GM23248 (cell line): ENCODE measurements around the gene DLG2. TPM values are rescaled to one million over a fixed set of nuclear protein-coding genes. Genes with fewer than 3 reads are reported as not detected.

Experiments used
- DNase-seq: peaks from one replicate; pipeline ENCODE4 v3.0.0-alpha.2; 2015
- H2AFZ ChIP-seq: fragments of 200-600 bp; sonication (generic); 2 replicates; pipeline ENCODE4 v1.6.1; 2016; ENCODE audit warnings: antibody characterized with exemption
- H3F3A ChIP-seq: fragments of 200-600 bp; sonication (generic); 2 replicates; pipeline ENCODE4 v1.6.1; 2016; ENCODE audit warnings: mild to moderate bottlenecking, antibody characterized with exemption, mixed run types; ENCODE audit not compliant: insufficient read depth
- H3K27ac ChIP-seq: fragments of 200-600 bp; sonication (generic); 2 replicates; pipeline ENCODE4 v1.5.1; 2016; ENCODE audit warnings: mild to moderate bottlenecking
- H3K27me3 ChIP-seq: fragments of 200-600 bp; sonication (generic); replicated peaks from 2 replicates; pipeline ENCODE4 v1.6.1; 2016; ENCODE audit warnings: mild to moderate bottlenecking; ENCODE audit not compliant: insufficient read depth
- H3K36me3 ChIP-seq: fragments of 200-600 bp; sonication (generic); 2 replicates; pipeline ENCODE4 v1.6.1; 2016; ENCODE audit warnings: low read depth, mild to moderate bottlenecking
- H3K4me1 ChIP-seq: fragments of 200-600 bp; sonication (generic); 2 replicates; pipeline ENCODE4 v1.6.1; 2016; ENCODE audit warnings: mild to moderate bottlenecking; ENCODE audit not compliant: insufficient read depth
- H3K4me2 ChIP-seq: fragments of 200-600 bp; sonication (generic); one replicate; pipeline ENCODE4 v1.6.1; 2016; ENCODE audit warnings: mild to moderate bottlenecking; ENCODE audit not compliant: unreplicated experiment
- H3K4me3 ChIP-seq: fragments of 200-600 bp; sonication (generic); 2 replicates; pipeline ENCODE4 v1.5.1; 2016; ENCODE audit warnings: mild to moderate bottlenecking
- H3K79me2 ChIP-seq: fragments of 200-600 bp; sonication (generic); 2 replicates; pipeline ENCODE4 v1.6.1; 2016; ENCODE audit warnings: mild to moderate bottlenecking; ENCODE audit not compliant: insufficient read depth
- H3K9ac ChIP-seq: fragments of 200-600 bp; sonication (generic); 2 replicates; pipeline ENCODE4 v1.6.1; 2016; ENCODE audit warnings: mild to moderate bottlenecking
- H3K9me2 ChIP-seq: fragments of 200-600 bp; sonication (generic); 2 replicates; pipeline ENCODE4 v1.6.1; 2016; ENCODE audit warnings: mixed run types, mild to moderate bottlenecking, moderate library complexity; ENCODE audit not compliant: insufficient read depth
- H3K9me3 ChIP-seq: fragments of 200-600 bp; sonication (generic); one replicate; pipeline ENCODE4 v1.6.1; 2017; ENCODE audit warnings: low read depth
- H4K20me1 ChIP-seq: fragments of 200-600 bp; sonication (generic); 2 replicates; pipeline ENCODE4 v1.6.0; 2016; ENCODE audit not compliant: insufficient read depth
- EZH2 ChIP-seq: fragments of 200-600 bp; sonication (generic); IDR thresholded peaks from 2 replicates; pipeline ENCODE4 v1.6.1; 2018; ENCODE audit warnings: antibody characterized with exemption, mild to moderate bottlenecking; ENCODE audit not compliant: insufficient read depth, poor library complexity, severe bottlenecking
- EZH2phosphoT487 ChIP-seq: fragments of 200-600 bp; sonication (generic); IDR thresholded peaks from 2 replicates; pipeline ENCODE4 v1.6.1; 2018; ENCODE audit warnings: antibody characterized with exemption, moderate library complexity, mild to moderate bottlenecking, low read depth; ENCODE audit not compliant: insufficient read depth
- WGBS, 2 experiments: methylation state at CpG; one replicate each; pipeline ENCODE4 v1.1.6; 2015 to 2017; ENCODE audit warnings: low lambda C conversion rate in 2 of 2, low coverage in 1 of 2; ENCODE audit errors: missing lambda C conversion rate in 2 of 2; 5-methylcytosine and 5-hydroxymethylcytosine counted together
- in situ Hi-C: fragments of 300-500 bp; cut with MboI; formaldehyde crosslinking; loops from 2 replicates; pipeline ENCODE4 v1.15.0; 2020
- polyA plus RNA-seq: library from polyadenylated mRNA; unstranded; fragments of >200 nt; fragmentation: Nextera tagmentation; extraction: Ambion mirVana; gene quantifications from 2 replicates; pipeline ENCODE4 v1.2.1, GENCODE V29; 2016
- total RNA-seq: library from RNA; depleted of rRNA; stranded (reverse); fragments of >200 nt; shearing (Covaris generic); gene quantifications from 2 replicates; pipeline ENCODE4 v1.2.3, GENCODE V29; 2014

The DLG2 gene
- total and polyA plus RNA-seq, 2 experiments from 2014 or later = 1.1 to 1.7 TPM

DNA sequence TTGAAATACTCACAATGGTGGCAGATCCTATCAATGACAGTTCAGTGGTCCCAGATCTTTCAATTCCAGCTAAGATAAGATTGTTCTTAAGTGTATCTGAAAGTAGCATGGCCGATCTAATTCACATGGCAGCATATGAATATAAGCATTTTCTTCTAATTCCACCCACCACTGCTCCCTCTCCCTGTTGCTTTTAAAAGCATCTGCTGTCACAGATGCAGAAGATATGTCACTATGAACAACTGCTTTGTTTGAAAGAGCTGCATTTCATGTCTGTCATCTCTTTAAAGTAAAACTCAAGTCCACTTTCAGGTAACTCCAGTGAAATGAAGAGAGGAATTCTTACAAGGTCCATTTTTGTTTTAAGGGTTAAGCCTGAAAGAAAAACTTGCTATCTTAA is 1044.0 kb downstream of the DLG2 start:
- 54 to 55% methylated on average over 1 of the region's 1 CpG for WGBS, 2 experiments
- no peak overlapping the region for H3K27ac ChIP-seq
- H3K4me3 ChIP-seq = no peak overlapping the region
- no peaks in the 10 kb centered on the region for H3F3A ChIP-seq
- no peaks in the 10 kb centered on the region for H3K36me3 ChIP-seq
- no peak for DNase-seq
- no peaks in the 10 kb centered on the region for H3K9me3 ChIP-seq
- H3K79me2 ChIP-seq = no peaks in the 10 kb centered on the region
- H4K20me1 ChIP-seq = no peaks in the 10 kb centered on the region
- in situ Hi-C loops = no loop called here
- no peaks in the 10 kb centered on the region; the same call in 1 of the 2 replicates for H3K27me3 ChIP-seq
- H3K4me1 ChIP-seq = no peaks in the 10 kb centered on the region
- TF ChIP-seq EZH2 = no peak
- TF ChIP-seq EZH2phosphoT487 = no peak
- H3K9me2 ChIP-seq = no peaks in the 10 kb centered on the region
- H3K9ac ChIP-seq = no peak overlapping the region
- no peak overlapping the region for H2AFZ ChIP-seq
- no peak overlapping the region for H3K4me2 ChIP-seq

- no peak overlapping the region for H3K9ac ChIP-seq
- H2AFZ ChIP-seq = no peak overlapping the region
- no peaks in the 10 kb centered on the region for H3K9me2 ChIP-seq
- in situ Hi-C loops = no loop called here
- H3K4me2 ChIP-seq = no peak overlapping the region
- H3K4me3 ChIP-seq = no peak overlapping the region
- no peak overlapping the region for H3K27ac ChIP-seq
- no peaks in the 10 kb centered on the region; the same call in 1 of the 2 replicates for H3K27me3 ChIP-seq
- TF ChIP-seq EZH2 = no peak
- no peak for TF ChIP-seq EZH2phosphoT487
- 13% methylated on average over 3 of the region's 3 CpGs for WGBS, 2 experiments
- H3K36me3 ChIP-seq = no peaks in the 10 kb centered on the region
- no peaks in the 10 kb centered on the region for H3F3A ChIP-seq
- no peaks in the 10 kb centered on the region for H4K20me1 ChIP-seq
- no peak for DNase-seq
- H3K9me3 ChIP-seq = no peaks in the 10 kb centered on the region
- no peaks in the 10 kb centered on the region for H3K79me2 ChIP-seq
- no peaks in the 10 kb centered on the region for H3K4me1 ChIP-seq
These were observed 1046.1 kb downstream of the DLG2 start for GRCh38 chr11:84581083-84581482.

DNA sequence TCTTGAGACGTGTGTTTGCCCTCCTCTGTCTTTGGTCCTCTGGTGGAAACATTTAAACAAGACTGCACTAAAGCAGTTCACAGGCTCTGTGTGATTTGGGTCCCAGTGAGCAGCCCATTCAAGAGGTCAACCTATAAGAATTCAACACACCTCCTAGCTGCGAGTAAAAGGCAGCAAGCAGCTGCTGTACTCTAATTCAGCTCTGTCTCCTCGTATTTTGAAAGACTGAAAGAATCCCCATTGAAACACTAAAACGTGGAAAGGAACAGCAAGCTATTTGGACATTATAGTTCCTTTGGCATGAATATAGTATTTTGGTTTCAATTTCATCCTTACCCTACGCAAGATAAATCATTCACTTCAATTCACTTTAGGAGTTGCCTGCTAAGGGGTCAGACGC is 1046.7 kb downstream of the DLG2 start:
- Histone ChIP-seq H3K4me3 (no peak overlapping the region), H3K79me2 (no peaks in the 10 kb centered on the region), H3K27ac (no peak overlapping the region), H3K36me3 (no peaks in the 10 kb centered on the region), H3K4me2 (no peak overlapping the region), H3K9ac (no peak overlapping the region), H2AFZ (no peak overlapping the region), H3K4me1 (no peaks in the 10 kb centered on the region), H3F3A (no peaks in the 10 kb centered on the region), H3K9me3 (no peaks in the 10 kb centered on the region), H3K9me2 (no peaks in the 10 kb centered on the region), H4K20me1 (no peaks in the 10 kb centered on the region), H3K27me3 (no peaks in the 10 kb centered on the region; the same call in 1 of the 2 replicates)
- in situ Hi-C loops = no loop called here
- no peak for DNase-seq
- WGBS, 2 experiments = 32 to 34% methylated on average over 6 of the region's 6 CpGs
- TF ChIP-seq EZH2phosphoT487 (no peak), EZH2 (no peak)

DNA sequence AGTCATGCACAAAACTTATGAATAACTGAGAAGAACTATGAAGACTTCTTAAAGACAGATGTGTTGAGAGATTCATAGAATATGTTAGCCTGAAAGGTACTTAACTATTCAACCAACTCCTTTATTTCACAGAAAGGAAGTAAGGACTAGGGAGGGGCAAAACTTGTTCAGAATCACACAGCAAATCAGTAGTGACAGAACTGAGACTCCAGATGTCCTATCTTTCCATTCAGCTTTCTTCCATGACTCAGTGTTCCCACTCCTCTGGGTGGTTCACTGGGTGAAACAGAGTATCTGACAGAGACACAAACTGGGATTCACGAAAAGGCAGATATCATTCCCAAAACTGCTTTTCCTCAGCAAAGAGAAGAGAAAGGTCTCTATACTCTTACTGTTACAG is 1053.3 kb downstream of the DLG2 start:
- Histone ChIP-seq H2AFZ (no peak overlapping the region), H3K27ac (no peak overlapping the region), H3K9me3 (no peaks in the 10 kb centered on the region), H3K4me1 (no peaks in the 10 kb centered on the region), H3K79me2 (no peaks in the 10 kb centered on the region), H3F3A (no peaks in the 10 kb centered on the region), H3K27me3 (0 out of 2 replicates have a peak, but pooled peaks cover 6% of the 10 kb centered on the region), H3K4me3 (no peak overlapping the region), H3K4me2 (no peak overlapping the region), H3K9ac (no peak overlapping the region), H3K36me3 (no peaks in the 10 kb centered on the region), H4K20me1 (no peaks in the 10 kb centered on the region), H3K9me2 (no peaks in the 10 kb centered on the region)
- no peak for DNase-seq
- 26 to 52% methylated on average over 1 of the region's 1 CpG for WGBS, 2 experiments
- in situ Hi-C loops = loop anchor here (25.0 kb wide), 1 partner anchor 737 kb away; no protein-coding TSS in a partner anchor
- TF ChIP-seq EZH2 = no peak
- TF ChIP-seq EZH2phosphoT487 = no peak

- Histone ChIP-seq H3K9ac (no peak overlapping the region), H3K4me1 (no peaks in the 10 kb centered on the region), H3F3A (no peaks in the 10 kb centered on the region), H3K4me2 (no peak overlapping the region), H3K79me2 (no peaks in the 10 kb centered on the region), H3K4me3 (no peak overlapping the region), H3K9me2 (no peaks in the 10 kb centered on the region), H3K9me3 (no peaks in the 10 kb centered on the region), H3K27me3 (0 out of 2 replicates have a peak, but pooled peaks cover 3% of the 10 kb centered on the region), H4K20me1 (no peaks in the 10 kb centered on the region), H2AFZ (no peak overlapping the region), H3K36me3 (no peaks in the 10 kb centered on the region), H3K27ac (no peak overlapping the region)
- in situ Hi-C loops = loop anchor here (25.0 kb wide), 1 partner anchor 729 kb away; no protein-coding TSS in a partner anchor
- TF ChIP-seq EZH2 (no peak), EZH2phosphoT487 (no peak)
- no peak for DNase-seq
- WGBS, 2 experiments = 13 to 27% methylated on average over 2 of the region's 2 CpGs
These were observed 1060.5 kb downstream of the DLG2 start for GRCh38 chr11:84566671-84567070.
